Activated CD4-positive, alpha-beta T cell treated with anti-CD3 and anti-CD28 coated beads for 24 hours (primary cell): ENCODE results near the gene MOV10L1.

Experiments
- DNase-seq, 2 donors: peaks; one replicate each; pipeline ENCODE4 v3.0.0-alpha.2; 2020; ENCODE audit warnings: low read depth in 2 of 2

MOV10L1 gene

GRCh38 chr22:50188356-50188755 is 98.5 kb downstream of the MOV10L1 start:
- no peak for DNase-seq

DNA sequence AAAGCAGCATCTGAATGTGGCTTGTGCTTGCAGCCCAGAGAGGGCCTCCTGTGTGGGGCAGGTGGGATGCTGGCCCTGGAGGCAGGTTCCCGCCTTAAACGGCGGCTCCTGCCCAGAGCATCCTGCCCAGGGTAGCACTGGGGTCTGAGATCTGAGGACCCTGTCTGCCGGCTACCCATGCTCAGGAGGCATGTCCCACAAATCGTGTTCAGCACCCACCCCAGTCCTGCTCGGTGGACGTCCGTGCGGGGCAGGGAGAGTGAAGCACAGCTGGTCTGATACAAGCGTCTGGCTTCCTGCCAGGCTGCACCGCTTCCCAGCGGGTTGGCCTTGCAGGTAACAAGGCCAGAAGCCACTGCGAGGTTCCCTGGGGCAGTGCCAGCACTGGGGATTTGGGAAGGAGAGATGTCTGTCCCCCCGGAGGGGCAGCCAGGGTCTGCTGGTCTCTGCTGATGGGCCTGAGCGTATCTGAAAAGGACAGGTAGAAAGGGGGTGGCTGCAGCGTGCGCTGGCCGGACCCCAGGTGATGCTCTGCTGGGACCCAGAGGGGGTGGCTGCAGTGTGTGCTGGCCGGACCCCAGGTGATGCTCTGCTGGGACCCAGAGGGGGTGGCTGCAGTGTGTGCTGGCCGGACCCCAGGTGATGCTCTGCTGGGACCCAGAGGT is 99.5 kb downstream of the MOV10L1 start:
- DNase-seq: no peak

DNA sequence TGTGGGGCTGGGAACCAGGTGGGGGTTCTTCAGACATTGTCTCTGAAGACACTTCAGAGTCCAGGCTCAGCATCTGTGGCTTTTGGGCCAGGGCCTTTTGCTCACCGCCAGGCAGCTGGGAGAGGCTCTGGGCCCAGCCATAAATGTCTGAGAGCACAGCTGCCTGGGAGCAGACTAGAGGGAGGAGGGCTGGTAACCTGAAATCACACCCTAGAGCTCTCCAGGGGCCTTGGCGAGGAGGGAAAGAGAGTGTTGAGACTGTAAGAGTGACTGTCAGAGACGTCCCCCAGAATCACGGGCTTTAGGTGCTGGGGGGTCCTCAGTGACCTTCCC is 100.0 kb downstream of the MOV10L1 start:
- no peak for DNase-seq

GRCh38 chr22:50190182-50190940 is 100.6 kb downstream of the MOV10L1 start:
- peak; percentile 53 to 60 for DNase-seq

GRCh38 chr22:50190941-50191741 is 101.3 kb downstream of the MOV10L1 start:
- peak; percentile 37 to 43 for DNase-seq

GRCh38 chr22:50192436-50193204 is 102.8 kb downstream of the MOV10L1 start:
- no peak for DNase-seq

DNA sequence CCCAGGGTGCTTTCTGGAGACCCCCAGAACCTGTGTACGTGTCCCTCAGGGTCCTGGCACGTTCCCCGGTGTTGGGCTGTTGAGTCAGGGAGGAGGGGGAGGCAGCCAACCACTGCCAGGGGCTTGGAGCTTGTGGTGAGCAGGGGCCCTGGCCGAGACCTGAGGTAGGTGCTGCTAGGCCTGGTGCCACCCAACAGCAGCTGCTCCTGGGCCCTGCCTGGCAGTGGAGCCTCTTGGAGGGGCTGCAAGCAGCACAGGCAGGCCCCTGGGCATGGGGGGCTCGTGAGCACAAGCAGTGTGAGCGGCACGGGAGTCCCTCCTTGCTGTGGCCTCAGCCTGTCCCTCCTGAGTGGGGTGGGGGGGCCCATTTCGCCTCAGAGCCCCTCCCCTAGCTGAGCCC is 103.8 kb downstream of the MOV10L1 start:
- no peak for DNase-seq

GRCh38 chr22:50194037-50194805 is 104.4 kb downstream of the MOV10L1 start:
- DNase-seq: no peak

GRCh38 chr22:50196256-50196655 is 106.5 kb downstream of the MOV10L1 start:
- no peak for DNase-seq

DNA sequence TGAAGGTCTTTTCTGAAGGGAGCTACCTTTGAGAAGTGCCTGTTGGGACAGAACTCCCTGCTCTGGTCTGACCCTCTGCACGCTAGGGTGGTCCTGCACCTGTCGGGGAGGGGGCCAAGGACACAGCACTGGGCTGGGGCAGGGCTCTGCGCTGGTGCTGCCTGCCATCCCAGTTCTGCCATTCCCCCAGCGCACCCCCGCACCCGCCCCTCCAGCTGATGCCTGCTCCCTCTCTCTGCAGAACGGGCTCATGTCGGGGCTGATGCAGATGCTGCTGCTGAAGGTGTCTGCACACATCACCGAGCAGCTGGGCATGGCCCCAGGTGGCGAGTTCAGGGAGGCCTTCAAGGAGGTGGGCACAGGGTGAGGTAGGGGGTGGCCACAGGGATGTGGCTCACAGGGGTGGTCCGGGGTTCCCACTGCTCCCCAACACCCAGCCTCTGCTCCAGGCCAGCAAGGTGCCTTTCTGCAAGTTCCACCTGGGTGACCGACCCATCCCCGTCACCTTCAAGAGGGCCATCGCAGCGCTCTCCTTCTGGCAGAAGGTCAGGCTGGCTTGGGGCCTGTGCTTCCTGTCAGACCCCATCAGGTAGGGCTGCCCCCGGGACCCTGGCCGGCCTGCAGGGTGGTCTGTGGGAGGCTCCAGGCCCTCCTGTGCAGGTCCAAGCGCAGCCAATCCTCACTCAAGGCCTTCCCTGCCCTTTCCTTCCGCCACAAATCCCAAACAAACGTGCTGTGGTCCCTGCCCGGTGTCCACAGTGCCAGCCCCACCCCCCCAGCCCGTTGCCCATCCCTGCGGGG is 107.4 kb downstream of the MOV10L1 start:
- no peak for DNase-seq

GRCh38 chr22:50197856-50198623 is 108.2 kb downstream of the MOV10L1 start:
- no peak for DNase-seq

DNA sequence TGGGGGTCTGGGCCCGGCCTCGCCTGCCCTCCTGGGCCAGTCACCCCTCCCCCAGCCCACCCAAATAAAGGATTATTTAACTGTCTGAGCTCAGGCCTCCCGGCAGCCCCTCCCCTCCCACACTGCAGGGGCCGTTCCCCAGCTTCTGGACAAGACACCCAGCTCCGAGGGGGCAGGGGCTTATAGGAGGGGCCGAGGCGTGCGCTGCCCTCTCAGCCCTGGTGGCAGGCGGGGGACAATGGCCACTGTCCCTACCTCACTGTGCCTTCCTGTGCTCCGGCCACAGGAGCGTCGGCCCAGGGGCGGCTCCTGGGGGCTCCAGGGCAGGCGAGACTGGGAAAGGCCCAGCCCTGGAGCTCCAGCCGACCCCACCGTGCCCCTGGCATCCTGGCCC is 108.8 kb downstream of the MOV10L1 start:
- DNase-seq: no peak

GRCh38 chr22:50199251-50199721 is 109.5 kb downstream of the MOV10L1 start:
- no peak for DNase-seq

DNA sequence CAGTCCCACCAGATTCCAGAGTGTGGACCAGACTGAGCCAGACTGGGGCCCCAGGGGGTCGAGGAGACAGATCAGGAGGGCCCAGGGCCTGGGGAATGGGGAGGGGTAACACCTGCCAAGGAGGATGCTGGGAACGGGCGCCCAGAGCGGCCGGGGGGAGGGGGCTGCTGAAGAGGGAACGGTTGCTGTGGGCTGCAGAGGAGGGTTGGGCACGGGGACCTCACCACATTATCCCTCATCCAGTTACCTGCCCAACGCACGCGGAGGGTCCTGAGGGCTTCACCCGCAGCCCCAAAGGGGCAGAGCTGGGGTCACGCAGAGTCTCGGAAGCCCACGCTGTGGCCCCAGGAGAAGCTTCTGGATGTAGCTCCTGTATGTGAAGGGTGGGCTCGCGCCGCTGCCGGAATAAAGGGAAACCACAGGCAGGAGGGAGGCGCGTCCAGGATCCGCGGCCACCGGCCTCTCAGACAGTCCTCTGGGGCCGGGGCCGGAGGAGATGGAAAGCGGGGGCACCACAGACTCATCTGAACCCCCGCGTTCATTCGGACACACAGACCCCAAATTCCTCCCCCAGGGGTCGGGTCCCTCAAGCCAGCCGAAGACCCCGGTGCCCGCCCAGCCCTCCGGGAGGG is 110.1 kb downstream of the MOV10L1 start:
- DNase-seq: no peak

GRCh38 chr22:50200461-50201190 is 110.8 kb downstream of the MOV10L1 start, which contains the start of gene SELENOO:
Gene SELENOO (plus strand): TSS chr22:50201011. CDS start chr22:50201037, 26 bp downstream.
- DNase-seq: peak; percentile 85 to 89

DNA sequence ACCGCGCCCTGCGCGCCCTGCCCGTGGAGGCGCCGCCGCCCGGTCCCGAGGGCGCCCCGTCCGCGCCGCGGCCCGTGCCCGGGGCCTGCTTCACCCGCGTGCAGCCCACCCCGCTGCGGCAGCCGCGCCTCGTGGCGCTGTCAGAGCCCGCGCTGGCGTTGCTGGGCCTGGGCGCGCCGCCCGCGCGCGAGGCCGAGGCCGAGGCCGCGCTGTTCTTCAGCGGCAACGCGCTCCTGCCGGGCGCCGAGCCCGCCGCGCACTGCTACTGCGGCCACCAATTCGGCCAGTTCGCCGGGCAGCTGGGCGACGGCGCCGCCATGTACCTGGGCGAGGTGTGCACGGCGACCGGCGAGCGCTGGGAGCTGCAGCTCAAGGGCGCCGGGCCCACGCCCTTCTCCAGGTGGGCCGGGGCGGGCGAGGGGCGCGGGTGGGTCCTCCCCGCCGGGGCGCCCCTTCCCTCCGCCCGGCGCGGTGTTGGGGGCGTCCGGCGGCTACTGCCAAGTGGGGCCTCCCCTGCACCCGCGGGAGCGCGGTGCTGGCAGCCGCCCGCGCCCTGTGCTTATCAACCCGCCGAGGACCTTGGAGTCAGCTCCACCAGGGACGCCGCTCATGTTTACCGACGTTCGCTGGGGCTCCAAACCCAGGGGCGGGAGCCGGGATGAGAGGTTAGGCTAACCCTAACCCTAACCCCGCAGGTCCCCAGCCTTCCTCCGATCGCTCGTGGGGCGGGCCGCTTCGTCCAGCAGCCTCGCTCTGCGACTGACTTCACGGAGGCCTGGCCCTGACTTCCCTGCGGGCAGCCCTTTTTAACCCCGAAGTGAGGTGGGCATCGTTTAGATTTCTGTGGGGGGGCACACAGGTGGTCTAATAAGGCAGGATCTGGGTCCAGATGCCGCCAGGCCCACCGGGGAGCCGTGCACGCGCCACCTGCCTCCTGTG is 111.7 kb downstream of the MOV10L1 start:
- DNase-seq: no peak

DNA sequence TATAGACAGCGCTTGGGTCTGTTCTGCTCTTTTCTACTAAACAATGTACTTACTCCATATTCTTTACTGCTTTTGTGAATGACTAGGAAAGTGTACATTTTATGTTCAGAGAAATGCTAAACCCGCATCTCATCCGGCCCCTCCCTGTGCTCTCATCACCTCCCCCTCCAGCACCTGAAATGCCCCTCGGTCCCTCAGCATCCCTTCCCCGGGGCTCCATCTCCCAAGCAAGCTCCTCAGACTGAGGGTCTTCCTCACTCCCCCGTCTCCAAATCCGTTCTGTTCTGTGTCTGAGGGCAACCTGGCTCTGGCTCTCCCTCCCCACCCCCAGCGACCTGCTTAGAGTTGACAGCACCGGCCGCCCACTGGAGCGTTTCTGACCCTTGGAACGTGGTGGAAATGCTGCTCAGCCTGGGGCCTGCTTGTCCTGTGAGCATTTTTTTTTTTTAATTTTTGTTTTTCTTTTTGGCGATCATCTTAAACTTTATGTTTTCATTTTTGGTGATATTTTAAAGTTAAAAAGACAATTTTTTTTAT is 112.4 kb downstream of the MOV10L1 start:
- DNase-seq: no peak
